ENCODE results near the gene TNFRSF11A.

The TNFRSF11A gene

DNA sequence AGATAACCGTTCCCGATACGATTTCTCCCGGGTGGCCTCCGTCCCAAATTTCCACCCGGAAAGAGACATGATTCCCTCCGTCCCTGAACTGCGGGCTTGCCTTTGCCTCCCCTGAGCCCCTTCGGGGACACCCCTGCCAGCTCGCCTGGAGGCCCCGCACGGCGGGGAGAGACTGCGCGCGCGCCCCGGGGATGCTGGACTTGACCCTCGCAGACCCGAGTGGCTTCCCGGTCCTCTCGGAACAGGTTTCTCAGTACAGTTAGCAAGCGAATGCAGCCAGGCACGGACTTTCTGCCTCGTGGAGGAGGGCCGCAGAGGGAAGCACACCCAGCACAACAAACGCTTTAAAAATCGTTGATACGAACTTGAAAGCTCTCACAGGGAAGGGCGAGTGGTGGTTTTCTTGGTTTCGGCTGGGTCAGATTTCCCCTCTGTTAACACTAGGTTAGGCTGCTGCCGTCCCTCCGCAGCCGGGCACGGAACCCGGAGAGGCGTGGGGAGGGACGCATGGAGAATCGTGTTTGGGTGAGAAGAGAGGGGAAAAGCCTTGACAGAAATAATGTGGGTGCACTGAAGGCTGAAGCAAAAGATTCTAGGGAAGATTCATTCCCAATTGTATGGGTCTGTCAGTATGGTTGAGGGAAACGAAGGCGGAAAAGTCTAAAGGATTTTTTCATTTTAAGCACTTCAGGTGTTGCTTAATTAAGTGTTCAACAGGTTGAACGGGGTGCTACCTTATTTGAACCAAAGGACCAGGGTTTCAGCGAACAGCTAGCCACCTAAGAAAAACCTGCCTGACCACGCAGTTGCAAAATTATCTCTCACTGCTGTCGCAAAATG, 916 bp downstream of the TNFRSF11A start:
- no peak for DNase-seq

DNA sequence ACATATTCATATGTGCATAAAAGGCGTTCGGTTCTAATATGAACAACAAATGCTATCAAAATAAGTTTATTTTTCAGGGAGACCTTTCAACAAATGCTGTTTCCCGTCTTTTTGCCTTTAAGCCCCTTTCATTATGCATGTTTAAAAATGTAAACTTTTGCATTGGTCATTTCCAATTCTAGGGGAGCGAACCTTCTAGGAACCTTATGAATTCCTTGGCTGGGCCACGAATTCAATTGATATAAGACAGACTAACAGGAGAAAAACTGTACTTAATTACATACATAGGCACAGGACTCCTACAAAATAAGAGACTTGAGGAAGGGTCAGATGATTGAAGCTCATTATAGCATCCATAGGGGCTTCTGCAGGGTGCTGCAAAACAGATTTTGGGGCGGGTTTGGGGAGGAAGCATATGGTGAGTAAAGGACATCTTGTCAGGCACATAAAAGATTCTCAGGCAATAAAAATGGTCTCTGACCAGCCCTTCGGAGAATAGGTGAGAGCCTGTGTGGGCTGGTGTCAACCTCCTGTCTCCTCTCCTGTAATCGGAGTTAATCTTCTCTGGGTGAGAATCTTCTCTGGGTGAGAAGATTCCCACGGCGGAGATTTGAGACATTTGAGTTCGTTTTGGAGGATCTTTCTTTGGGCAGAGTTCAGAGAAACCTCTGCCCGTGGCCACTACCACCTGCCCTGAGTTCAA, 1.7 kb downstream of the TNFRSF11A start:
- DNase-seq, result no peak

GRCh38 chr18:62327977-62328376, 2.9 kb downstream of the TNFRSF11A start:
- no peak for DNase-seq

DNA sequence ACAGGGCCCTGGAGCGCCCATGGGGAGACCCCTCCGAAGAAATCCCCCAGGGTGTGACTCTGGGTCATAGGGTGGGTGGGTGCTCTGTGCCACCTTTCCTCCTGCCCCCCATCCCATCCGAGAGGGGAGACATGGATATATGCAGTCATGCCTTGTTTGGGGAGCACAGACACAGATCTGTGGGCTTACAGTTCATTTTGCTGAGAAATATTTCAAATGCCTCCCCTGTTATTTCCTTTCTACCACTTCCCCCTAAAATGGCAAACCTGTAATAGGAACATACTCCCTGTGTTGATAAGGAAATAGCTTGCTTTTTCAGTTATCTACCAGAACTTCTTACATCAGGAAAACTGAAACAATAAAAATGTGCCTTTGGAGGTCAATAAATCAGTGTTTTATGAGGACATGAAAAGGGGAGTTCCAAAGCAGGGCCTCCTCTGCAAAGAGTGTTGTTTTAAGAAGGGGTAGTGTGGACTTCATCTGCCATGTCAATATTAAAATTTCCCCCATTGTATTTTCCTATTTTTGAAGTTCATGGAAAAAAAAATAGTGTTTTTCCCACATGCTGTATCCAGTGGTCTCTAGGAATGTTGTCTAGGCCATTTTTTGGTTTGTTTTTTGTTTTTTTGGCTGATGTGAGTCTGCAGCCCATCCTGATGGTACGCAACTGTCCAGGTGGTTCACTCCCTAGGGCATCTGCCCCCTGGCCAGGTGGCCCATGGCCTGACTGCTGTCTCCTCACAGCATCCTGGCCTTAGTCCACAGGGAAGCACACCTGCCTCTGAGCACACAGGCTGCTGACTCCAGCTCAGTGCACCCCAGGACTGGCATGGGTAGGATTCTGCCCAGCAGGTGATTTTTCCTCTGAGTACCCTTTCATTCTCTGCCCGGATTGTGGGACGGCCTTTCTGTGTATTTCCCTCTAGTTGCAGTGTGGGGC, 3.7 kb downstream of the TNFRSF11A start:
- no peak for DNase-seq

DNA sequence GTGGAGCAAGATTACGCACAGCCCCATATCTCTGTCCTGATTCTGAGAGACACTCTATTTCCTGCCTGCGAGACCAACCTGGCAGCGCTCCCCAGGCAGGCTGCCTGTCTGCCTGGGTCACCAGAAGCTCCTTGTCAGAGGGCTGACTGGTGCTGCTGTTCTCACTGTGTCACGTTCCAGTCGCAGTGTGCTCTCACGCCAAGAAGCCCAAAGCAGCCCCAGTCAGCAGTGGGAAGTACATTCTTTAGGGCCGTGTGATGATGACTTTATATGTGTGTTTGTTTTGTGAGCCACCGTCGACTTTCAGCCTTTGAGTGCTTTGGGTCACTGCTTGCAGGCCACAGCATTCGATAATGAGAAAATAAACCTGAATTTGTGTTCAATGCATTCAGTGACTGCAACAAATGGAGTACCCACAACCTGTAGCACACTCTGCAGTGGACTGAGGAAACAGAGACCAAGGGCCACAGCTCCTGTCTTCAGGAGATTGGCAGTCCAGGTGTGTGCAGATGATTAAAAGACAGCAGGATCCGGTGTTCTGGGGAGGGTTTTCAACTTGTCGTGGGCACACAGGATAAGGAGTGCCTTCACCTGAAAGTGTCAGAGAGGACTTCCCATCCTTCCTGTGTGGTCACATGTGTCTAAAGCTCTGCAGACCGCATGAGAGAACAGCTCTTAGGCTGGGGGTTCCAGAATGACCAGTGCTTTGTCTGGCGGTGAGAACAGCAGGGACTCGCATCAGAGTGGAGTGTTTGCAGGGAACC, 4.8 kb downstream of the TNFRSF11A start:
- DNase-seq, result no peak

- DNase-seq, result no peak
Observed at GRCh38 chr18:62330650-62331049, 5.5 kb downstream of the TNFRSF11A start.

DNA sequence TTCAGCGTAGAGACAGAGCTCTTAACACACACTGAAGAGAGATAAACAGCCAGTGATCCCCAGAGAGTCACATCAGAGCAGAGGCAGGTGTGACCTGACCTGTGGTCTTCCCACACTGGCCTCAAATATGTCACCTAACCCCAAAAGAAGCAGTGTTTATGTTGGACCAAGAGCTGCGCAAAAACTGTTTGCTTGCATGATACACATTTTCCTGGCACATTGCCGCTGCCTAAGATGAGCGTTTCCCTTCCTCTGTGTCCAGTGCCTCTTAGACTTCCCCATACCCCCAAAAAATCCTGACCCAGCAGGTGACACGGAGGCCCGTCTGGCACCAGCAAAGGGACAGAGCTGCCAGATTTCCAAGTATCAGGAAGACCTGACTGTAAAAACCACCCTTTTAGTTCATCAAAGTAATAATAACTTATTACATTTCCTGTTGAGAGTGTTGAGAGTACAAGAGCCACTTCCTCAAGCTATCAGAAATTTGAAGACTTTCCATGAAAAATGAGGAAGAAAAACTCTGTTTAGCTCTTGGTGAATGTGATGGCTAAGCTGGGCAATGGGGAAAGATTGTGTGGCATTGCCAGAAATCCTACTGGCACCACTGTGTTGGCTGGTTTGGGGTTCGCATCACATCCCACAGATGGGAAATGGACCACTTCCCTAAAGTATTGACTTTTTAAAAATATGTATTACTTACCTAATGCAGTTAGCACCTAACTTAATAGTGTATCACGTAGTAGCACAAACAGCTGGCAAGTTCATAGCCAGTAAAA, 6.7 kb downstream of the TNFRSF11A start:
- DNase-seq, result no peak

GRCh38 chr18:62332431-62332830, 7.3 kb downstream of the TNFRSF11A start:
- DNase-seq, result no peak

GRCh38 chr18:62332964-62333695, 8.0 kb downstream of the TNFRSF11A start:
- no peak for DNase-seq

DNA sequence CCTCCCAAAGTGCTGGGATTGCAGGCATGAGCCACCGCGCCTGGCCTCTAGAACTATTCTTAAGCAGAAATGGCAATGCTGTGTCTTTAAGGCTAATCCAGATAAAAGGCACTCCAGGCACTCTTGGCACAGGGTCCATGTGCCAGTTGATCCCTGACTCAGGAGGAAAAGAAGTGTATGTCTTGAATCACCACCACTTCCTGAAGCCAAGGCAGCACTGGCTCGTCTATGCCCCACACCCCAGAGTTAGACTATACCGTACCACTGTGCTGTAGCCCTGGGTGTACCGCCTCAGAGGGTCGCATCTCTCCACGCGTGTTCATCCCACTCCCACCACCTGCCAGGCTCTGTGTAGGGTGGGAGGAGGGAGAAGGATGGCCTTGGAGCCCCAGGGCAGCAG, 9.0 kb downstream of the TNFRSF11A start:
- no peak for DNase-seq

GRCh38 chr18:62335494-62335893, 10.4 kb downstream of the TNFRSF11A start:
- DNase-seq, result no peak

DNA sequence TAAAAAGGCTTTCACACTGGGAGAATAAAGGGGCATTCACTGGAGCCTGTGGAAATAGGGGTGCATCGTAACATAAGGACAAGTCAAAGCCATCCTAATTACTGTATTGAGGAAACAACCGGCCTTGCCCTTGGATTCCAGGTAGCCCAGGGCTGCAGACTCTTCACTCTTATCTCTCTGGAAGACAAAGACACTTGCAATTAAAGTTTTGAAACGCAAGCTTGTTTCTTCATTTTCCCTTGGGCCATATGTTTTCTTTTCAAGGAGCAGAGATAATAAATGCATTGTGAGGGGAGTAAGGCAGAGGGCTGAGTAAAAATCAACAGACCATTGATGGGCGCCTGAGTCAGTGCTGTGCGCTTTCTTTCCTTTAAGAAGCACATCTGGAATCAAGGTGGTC, 11.5 kb downstream of the TNFRSF11A start:
- DNase-seq, result no peak

- DNase-seq, result no peak
Observed at GRCh38 chr18:62337336-62337735, 12.2 kb downstream of the TNFRSF11A start.

DNA sequence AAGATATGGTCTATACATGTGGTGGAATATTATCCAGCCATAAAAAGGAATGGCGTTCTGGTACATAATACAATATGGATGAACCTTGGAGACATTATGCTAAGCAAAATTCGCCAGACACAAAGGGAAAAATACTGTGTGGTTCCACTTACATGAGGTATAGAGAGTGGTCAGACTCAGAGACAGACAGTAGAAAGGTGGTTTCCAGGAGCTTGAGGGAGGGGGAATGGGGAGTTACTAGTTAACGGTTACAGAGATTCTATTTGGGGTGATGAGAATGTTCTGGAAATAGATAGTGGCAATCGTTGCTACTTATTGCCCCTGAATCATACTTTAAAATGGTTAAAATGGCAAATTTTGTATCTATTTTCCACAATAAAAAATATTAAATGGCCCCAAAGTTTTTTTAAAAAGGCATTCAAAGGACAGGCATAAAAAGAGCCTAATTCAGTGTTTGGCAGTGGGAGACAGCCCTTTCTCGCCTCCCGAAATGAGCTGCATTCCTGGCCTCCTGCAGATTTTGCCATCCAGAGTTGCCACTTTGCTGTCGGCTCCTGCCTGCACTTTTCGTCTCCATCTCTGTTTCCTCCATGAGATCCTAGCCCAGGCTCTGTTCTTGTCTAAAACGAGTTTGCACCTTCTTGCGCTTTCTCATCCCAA, 13.5 kb downstream of the TNFRSF11A start:
- DNase-seq, result no peak

- DNase-seq, result no peak
Observed at GRCh38 chr18:62339106-62339988, 14.2 kb downstream of the TNFRSF11A start.

DNA sequence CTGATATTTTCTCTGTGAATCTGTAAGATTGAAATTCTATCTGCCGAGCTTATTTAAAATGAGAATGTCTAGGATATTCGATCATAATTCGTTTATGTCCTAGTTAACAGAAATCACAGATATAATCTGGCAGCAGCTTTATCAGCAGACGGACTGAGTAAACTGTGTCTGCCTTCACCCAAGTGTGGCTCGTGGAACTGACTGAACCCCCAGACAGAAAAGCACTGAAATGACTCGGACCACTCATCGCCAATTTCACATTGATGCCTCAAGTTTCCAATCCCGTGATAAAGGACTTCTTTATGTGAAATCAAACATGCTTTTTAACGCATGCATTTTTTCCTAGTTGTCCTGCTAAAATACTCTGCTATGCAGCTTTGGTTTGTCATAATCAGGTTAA, 15.9 kb downstream of the TNFRSF11A start:
- DNase-seq, result no peak

- no peak for DNase-seq
Observed at GRCh38 chr18:62341473-62341872, 16.4 kb downstream of the TNFRSF11A start.

GRCh38 chr18:62342884-62343283, 17.8 kb downstream of the TNFRSF11A start:
- no peak for DNase-seq

- no peak for DNase-seq
Observed at GRCh38 chr18:62343316-62343715, 18.2 kb downstream of the TNFRSF11A start.

Measured in left hindlimb (tissue), 1 donor.